ENCODE measurements around the gene PSMA5. TPM values are rescaled to one million over a fixed set of nuclear protein-coding genes. Genes with fewer than 3 reads are reported as not detected.
A peak's percentile ranks its signal among the peaks of the same experiment; 100 is the strongest.

Gene PSMA5
- total RNA-seq, 6 experiments from 2014 or later, result 145 to 195 (median 188) TPM

GRCh38 chr1:109361649-109362048 lies 64.6 kb downstream of the PSMA5 start:
- Mint-ChIP-seq H3K27ac (peak overlapping the region; percentile 29), H3K27me3 (ENCODE audit: insufficient read depth) (peaks cover 1% of the 10 kb centered on the region; the same call in 1 of the 2 replicates), H3K36me3 (ENCODE audit: low read depth) (peaks cover 24% of the 10 kb centered on the region), H3K4me1 (ENCODE audit: low read depth) (peaks cover 25% of the 10 kb centered on the region), H3K4me3 (0 out of 2 replicates have a peak overlapping the region, but pooled peaks have one; percentile 24), H3K9me3 (no peaks in the 10 kb centered on the region)
- DNase-seq, result peak; percentile 32
- no peak for TF ChIP-seq CTCF (IDR thresholded peaks at IDR 0.05)

GRCh38 chr1:109361069-109361468 lies 65.2 kb downstream of the PSMA5 start:
- peaks cover 1% of the 10 kb centered on the region; the same call in 1 of the 2 replicates for H3K27me3 Mint-ChIP-seq (ENCODE audit: insufficient read depth)
- no peak overlapping the region for H3K4me3 Mint-ChIP-seq
- H3K4me1 Mint-ChIP-seq (ENCODE audit: low read depth), result peaks cover 25% of the 10 kb centered on the region
- no peak for DNase-seq
- peak overlapping the region; percentile 27 for H3K27ac Mint-ChIP-seq
- no peaks in the 10 kb centered on the region for H3K9me3 Mint-ChIP-seq
- H3K36me3 Mint-ChIP-seq (ENCODE audit: low read depth), result peaks cover 18% of the 10 kb centered on the region
- TF ChIP-seq CTCF (IDR thresholded peaks at IDR 0.05), result no peak

GRCh38 chr1:109357616-109358015 lies 68.6 kb downstream of the PSMA5 start:
- peaks cover 19% of the 10 kb centered on the region for H3K4me1 Mint-ChIP-seq (ENCODE audit: low read depth)
- no peaks in the 10 kb centered on the region for H3K9me3 Mint-ChIP-seq
- no peak for TF ChIP-seq CTCF (IDR thresholded peaks at IDR 0.05)
- DNase-seq, result no peak
- peaks cover 1% of the 10 kb centered on the region; the same call in 1 of the 2 replicates for H3K27me3 Mint-ChIP-seq (ENCODE audit: insufficient read depth)
- H3K4me3 Mint-ChIP-seq, result no peak overlapping the region
- H3K27ac Mint-ChIP-seq, result no peak overlapping the region
- H3K36me3 Mint-ChIP-seq (ENCODE audit: low read depth), result no peaks in the 10 kb centered on the region

GRCh38 chr1:109356915-109357314 lies 69.3 kb downstream of the PSMA5 start:
- Mint-ChIP-seq H3K9me3 (no peaks in the 10 kb centered on the region), H3K27ac (no peak overlapping the region), H3K36me3 (ENCODE audit: low read depth) (no peaks in the 10 kb centered on the region), H3K4me3 (no peak overlapping the region), H3K4me1 (ENCODE audit: low read depth) (peaks cover 14% of the 10 kb centered on the region), H3K27me3 (ENCODE audit: insufficient read depth) (peaks cover 1% of the 10 kb centered on the region; the same call in 1 of the 2 replicates)
- DNase-seq, result no peak
- TF ChIP-seq CTCF (IDR thresholded peaks at IDR 0.05), result no peak

GRCh38 chr1:109356505-109356904 lies 69.7 kb downstream of the PSMA5 start:
- H3K4me3 Mint-ChIP-seq, result no peak overlapping the region
- no peak for DNase-seq
- H3K9me3 Mint-ChIP-seq, result no peaks in the 10 kb centered on the region
- TF ChIP-seq CTCF (IDR thresholded peaks at IDR 0.05), result no peak
- no peaks in the 10 kb centered on the region for H3K36me3 Mint-ChIP-seq (ENCODE audit: low read depth)
- H3K4me1 Mint-ChIP-seq (ENCODE audit: low read depth), result peaks cover 9% of the 10 kb centered on the region
- H3K27me3 Mint-ChIP-seq (ENCODE audit: insufficient read depth), result peaks cover 1% of the 10 kb centered on the region; the same call in 1 of the 2 replicates
- no peak overlapping the region for H3K27ac Mint-ChIP-seq

GRCh38 chr1:109354929-109355328 lies 71.3 kb downstream of the PSMA5 start:
- Mint-ChIP-seq H3K4me3 (no peak overlapping the region), H3K36me3 (ENCODE audit: low read depth) (no peaks in the 10 kb centered on the region), H3K27ac (no peak overlapping the region), H3K4me1 (ENCODE audit: low read depth) (no peaks in the 10 kb centered on the region), H3K27me3 (ENCODE audit: insufficient read depth) (no peaks in the 10 kb centered on the region), H3K9me3 (no peaks in the 10 kb centered on the region)
- DNase-seq, result no peak
- TF ChIP-seq CTCF (IDR thresholded peaks at IDR 0.05), result no peak
